Psoas muscle (tissue), 7 donors: ENCODE measurements around the gene GOLGB1. TPM values are rescaled to one million over a fixed set of nuclear protein-coding genes. Genes with fewer than 3 reads are reported as not detected.

Source experiments
- polyA plus RNA-seq, 3 donors: library from polyadenylated mRNA; stranded (reverse); fragments of 200-250 nt; gene quantifications; one replicate each; pipeline ENCODE4 v1.2.3, GENCODE V29; 2013
- total RNA-seq, 4 donors: library from RNA; stranded (reverse); fragmentation: NEBNext Ultra II Directional in 2 of 4; extraction: Animal tissue kit (Norgen Biotek cat#: 25700) in 2 of 4; gene quantifications; one replicate each; pipeline versions ENCODE4 v1.2.1 to v1.2.4, GENCODE V29; 2021 to 2023
- donor health status: healthy with polysubstance abuse.
- donor health status: DM: no; HTN: no; CAD: no; lungs with moderate emphysema.
- donor health status: Bipolar disorder and iron deficiency.
- donor health status: healthy.
- donor health status: DM: no; HTN: no; CAD: no.
- donor health status: DM: no; HTN: no; CAD: no.
- donor health status: DM: yes; HTN: yes; CAD: no.

The GOLGB1 gene
- total and polyA plus RNA-seq, 7 donors: 7.5 to 30.7 (median 20.6) TPM

Other genes starting within 250 kb of the GOLGB1 start
- under 1 TPM; 0.13 to 0.90 (median 0.50) TPM for gene POLQ, start 203.8 kb downstream of the GOLGB1 start, total RNA-seq
- gene POLQ, start 203.8 kb downstream of the GOLGB1 start, polyA plus RNA-seq: under 1 TPM; 0.01 to 0.30 (median 0.04) TPM
- gene ARGFX, start 181.8 kb downstream of the GOLGB1 start, total RNA-seq: not detected
- not detected for gene ARGFX, start 181.8 kb downstream of the GOLGB1 start, polyA plus RNA-seq
- gene FBXO40, start 156.4 kb downstream of the GOLGB1 start, total RNA-seq: 100 to 1,000 TPM in 1 of 4 donors, 10 to 100 TPM in 3; 33.0 to 152 (median 62.6) TPM
- gene FBXO40, start 156.4 kb downstream of the GOLGB1 start, polyA plus RNA-seq: 10 to 100 TPM in 2 of 3 donors, under 1 TPM in 1; 0.95 to 28.1 (median 14.1) TPM
- 1 to 10 TPM; 6.9 to 9.9 (median 8.3) TPM for gene HCLS1, start 88.8 kb downstream of the GOLGB1 start, total RNA-seq
- gene HCLS1, start 88.8 kb downstream of the GOLGB1 start, polyA plus RNA-seq: 1 to 10 TPM; 2.8 to 6.9 (median 2.9) TPM
- 1 to 10 TPM; 5.8 to 8.3 (median 6.8) TPM for gene IQCB1, start 85.3 kb upstream of the GOLGB1 start, total RNA-seq
- 10 to 100 TPM in 1 of 3 donors, 1 to 10 TPM in 2; 5.7 to 10.1 (median 8.5) TPM for gene IQCB1, start 85.3 kb upstream of the GOLGB1 start, polyA plus RNA-seq
- gene EAF2, start 85.5 kb upstream of the GOLGB1 start, total RNA-seq: 1 to 10 TPM; 1.5 to 5.3 (median 5.0) TPM
- gene EAF2, start 85.5 kb upstream of the GOLGB1 start, polyA plus RNA-seq: 1 to 10 TPM; 3.2 to 4.6 (median 3.4) TPM
- 1 to 10 TPM in 1 of 4 donors, under 1 TPM in 3; 0.52 to 1.8 (median 0.68) TPM for gene SLC15A2, start 144.7 kb upstream of the GOLGB1 start, total RNA-seq
- gene SLC15A2, start 144.7 kb upstream of the GOLGB1 start, polyA plus RNA-seq: under 1 TPM; 0.30 to 0.38 (median 0.36) TPM